ENCODE measurements around the gene ATF6. TPM values are rescaled to one million over a fixed set of nuclear protein-coding genes. Genes with fewer than 3 reads are reported as not detected.

ATF6 gene
- total and polyA plus RNA-seq, 9 of the 15 experiments (the other 6 are each of a cell fraction or from before 2014, with no cell fraction given) = 11.7 to 32.4 (median 20.4) TPM

- TF ChIP-seq RBM15 (IDR thresholded peaks at IDR 0.05; ENCODE audit: insufficient read depth, low read length) (no peak), ZFP30 (CRISPR knock-in tag; IDR thresholded peaks at IDR 0.05; ENCODE audit: borderline replicate concordance) (no peak), KDM1A (IDR thresholded peaks at IDR 0.05) (no peak), FOXK1 (CRISPR knock-in tag; IDR thresholded peaks at IDR 0.05; ENCODE audit: borderline replicate concordance) (no peak), ZKSCAN1 (IDR thresholded peaks at IDR 0.05; ENCODE audit: low read depth, low read length) (no peak), CCNT2 (IDR thresholded peaks at IDR 0.05; ENCODE audit: borderline replicate concordance, extremely low read depth, insufficient read length, low read depth, low read length) (no peak), FOXK2 (conservative IDR thresholded peaks at IDR 0.05 in 1 of 2, IDR thresholded peaks at IDR 0.05 in 1 of 2; ENCODE audit: low read depth in 2 of 2) (no peak), KLF10 (CRISPR knock-in tag; IDR thresholded peaks at IDR 0.05) (no peak), NFYB (IDR thresholded peaks at IDR 0.05; ENCODE audit: extremely low read depth, insufficient read length) (no peak), POU5F1 (IDR thresholded peaks at IDR 0.05; ENCODE audit: borderline replicate concordance, low read depth, low read length, partially characterized antibody) (no peak), PHF21A (IDR thresholded peaks at IDR 0.05; ENCODE audit: borderline replicate concordance, low read depth) (no peak), CSDE1 (IDR thresholded peaks at IDR 0.05) (no peak), HMGN3 (IDR thresholded peaks at IDR 0.05; ENCODE audit: borderline replicate concordance, extremely low read depth, insufficient read length, low read depth, low read length) (peak; percentile 8), ZNF699 (CRISPR knock-in tag; IDR thresholded peaks at IDR 0.05; ENCODE audit: insufficient replicate concordance) (no peak), TAF1 (IDR thresholded peaks at IDR 0.05; ENCODE audit: control insufficient read depth, extremely low read depth, insufficient read depth, low read length, severe bottlenecking) (no peak), RFX5 (IDR thresholded peaks at IDR 0.05; ENCODE audit: low read depth, low read length) (no peak), PCBP2 (IDR thresholded peaks at IDR 0.05; ENCODE audit: low read depth, low read length, poor library complexity, severe bottlenecking) (no peak), RAD21 (CRISPR knock-in tag; conservative IDR thresholded peaks at IDR 0.05 in 1 of 2, IDR thresholded peaks at IDR 0.05 in 1 of 2) (no peak)
- TF ChIP-seq, protein P1, sequence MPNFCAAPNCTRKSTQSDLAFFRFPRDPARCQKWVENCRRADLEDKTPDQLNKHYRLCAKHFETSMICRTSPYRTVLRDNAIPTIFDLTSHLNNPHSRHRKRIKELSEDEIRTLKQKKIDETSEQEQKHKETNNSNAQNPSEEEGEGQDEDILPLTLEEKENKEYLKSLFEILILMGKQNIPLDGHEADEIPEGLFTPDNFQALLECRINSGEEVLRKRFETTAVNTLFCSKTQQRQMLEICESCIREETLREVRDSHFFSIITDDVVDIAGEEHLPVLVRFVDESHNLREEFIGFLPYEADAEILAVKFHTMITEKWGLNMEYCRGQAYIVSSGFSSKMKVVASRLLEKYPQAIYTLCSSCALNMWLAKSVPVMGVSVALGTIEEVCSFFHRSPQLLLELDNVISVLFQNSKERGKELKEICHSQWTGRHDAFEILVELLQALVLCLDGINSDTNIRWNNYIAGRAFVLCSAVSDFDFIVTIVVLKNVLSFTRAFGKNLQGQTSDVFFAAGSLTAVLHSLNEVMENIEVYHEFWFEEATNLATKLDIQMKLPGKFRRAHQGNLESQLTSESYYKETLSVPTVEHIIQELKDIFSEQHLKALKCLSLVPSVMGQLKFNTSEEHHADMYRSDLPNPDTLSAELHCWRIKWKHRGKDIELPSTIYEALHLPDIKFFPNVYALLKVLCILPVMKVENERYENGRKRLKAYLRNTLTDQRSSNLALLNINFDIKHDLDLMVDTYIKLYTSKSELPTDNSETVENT (CRISPR knock-in tag; IDR thresholded peaks at IDR 0.05) = no peak
- TF ChIP-seq, protein P2, sequence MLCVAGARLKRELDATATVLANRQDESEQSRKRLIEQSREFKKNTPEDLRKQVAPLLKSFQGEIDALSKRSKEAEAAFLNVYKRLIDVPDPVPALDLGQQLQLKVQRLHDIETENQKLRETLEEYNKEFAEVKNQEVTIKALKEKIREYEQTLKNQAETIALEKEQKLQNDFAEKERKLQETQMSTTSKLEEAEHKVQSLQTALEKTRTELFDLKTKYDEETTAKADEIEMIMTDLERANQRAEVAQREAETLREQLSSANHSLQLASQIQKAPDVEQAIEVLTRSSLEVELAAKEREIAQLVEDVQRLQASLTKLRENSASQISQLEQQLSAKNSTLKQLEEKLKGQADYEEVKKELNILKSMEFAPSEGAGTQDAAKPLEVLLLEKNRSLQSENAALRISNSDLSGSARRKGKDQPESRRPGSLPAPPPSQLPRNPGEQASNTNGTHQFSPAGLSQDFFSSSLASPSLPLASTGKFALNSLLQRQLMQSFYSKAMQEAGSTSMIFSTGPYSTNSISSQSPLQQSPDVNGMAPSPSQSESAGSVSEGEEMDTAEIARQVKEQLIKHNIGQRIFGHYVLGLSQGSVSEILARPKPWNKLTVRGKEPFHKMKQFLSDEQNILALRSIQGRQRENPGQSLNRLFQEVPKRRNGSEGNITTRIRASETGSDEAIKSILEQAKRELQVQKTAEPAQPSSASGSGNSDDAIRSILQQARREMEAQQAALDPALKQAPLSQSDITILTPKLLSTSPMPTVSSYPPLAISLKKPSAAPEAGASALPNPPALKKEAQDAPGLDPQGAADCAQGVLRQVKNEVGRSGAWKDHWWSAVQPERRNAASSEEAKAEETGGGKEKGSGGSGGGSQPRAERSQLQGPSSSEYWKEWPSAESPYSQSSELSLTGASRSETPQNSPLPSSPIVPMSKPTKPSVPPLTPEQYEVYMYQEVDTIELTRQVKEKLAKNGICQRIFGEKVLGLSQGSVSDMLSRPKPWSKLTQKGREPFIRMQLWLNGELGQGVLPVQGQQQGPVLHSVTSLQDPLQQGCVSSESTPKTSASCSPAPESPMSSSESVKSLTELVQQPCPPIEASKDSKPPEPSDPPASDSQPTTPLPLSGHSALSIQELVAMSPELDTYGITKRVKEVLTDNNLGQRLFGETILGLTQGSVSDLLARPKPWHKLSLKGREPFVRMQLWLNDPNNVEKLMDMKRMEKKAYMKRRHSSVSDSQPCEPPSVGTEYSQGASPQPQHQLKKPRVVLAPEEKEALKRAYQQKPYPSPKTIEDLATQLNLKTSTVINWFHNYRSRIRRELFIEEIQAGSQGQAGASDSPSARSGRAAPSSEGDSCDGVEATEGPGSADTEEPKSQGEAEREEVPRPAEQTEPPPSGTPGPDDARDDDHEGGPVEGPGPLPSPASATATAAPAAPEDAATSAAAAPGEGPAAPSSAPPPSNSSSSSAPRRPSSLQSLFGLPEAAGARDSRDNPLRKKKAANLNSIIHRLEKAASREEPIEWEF (CRISPR knock-in tag; IDR thresholded peaks at IDR 0.05) = no peak
These were observed 38.7 kb upstream of the ATF6 start (continued) for GRCh38 chr1:161727256-161727924.
